Psoas muscle (tissue), 8 donors: ENCODE measurements around the gene PAF1. TPM values are rescaled to one million over a fixed set of nuclear protein-coding genes. Genes with fewer than 3 reads are reported as not detected.
A peak's percentile ranks its signal among the peaks of the same experiment; 100 is the strongest.

Experiments
- ATAC-seq, 4 donors: fragments of 200-7000 bp; cut with Tn5 transposase; one replicate each; pipeline ENCODE4 v1.9.1; 2020; ENCODE audit warnings: moderate library complexity in 3 of 4, mild to moderate bottlenecking in 2 of 4
- DNase-seq, 2 donors: peaks; one replicate each; pipeline ENCODE4 v3.0.0-alpha.2; 2020
- H3K27ac ChIP-seq: fragments of 200-600 bp; one replicate; pipeline ENCODE4 v1.8.0; 2022
- H3K27me3 ChIP-seq, 3 donors: fragments of 200-600 bp in 1 of 3; one replicate each; pipeline versions ENCODE4 v1.6.1 to v1.8.0; 2013 to 2022; ENCODE audit warnings: low read length in 2 of 3, mild to moderate bottlenecking in 2 of 3, moderate library complexity in 1 of 3; ENCODE audit not compliant: insufficient read depth in 3 of 3
- H3K36me3 ChIP-seq, 2 donors: fragments of 200-600 bp in 1 of 2; one replicate each; pipeline versions ENCODE4 v1.6.1 to v1.8.0; 2013 to 2022; ENCODE audit warnings: low read depth in 1 of 2, mild to moderate bottlenecking in 1 of 2, moderate library complexity in 1 of 2; ENCODE audit not compliant: insufficient read depth in 1 of 2
- H3K4me1 ChIP-seq: fragments of 200-600 bp; one replicate; pipeline ENCODE4 v1.8.0; 2022
- H3K4me3 ChIP-seq: fragments of 200-600 bp; one replicate; pipeline ENCODE4 v1.8.0; 2022; ENCODE audit warnings: mild to moderate bottlenecking
- H3K9me3 ChIP-seq: fragments of 200-600 bp; one replicate; pipeline ENCODE4 v1.8.0; 2022
- CTCF ChIP-seq: fragments of 200-600 bp; IDR thresholded peaks from one replicate; pipeline ENCODE4 v1.8.0; 2022; ENCODE audit warnings: antibody characterized with exemption
- WGBS, 3 donors: extraction: QIAGEN DNeasy Blood & Tissue Kit; methylation state at CpG; one replicate each; pipeline versions ENCODE4 v1.1.6 to v1.1.7; 2013; 5-methylcytosine and 5-hydroxymethylcytosine counted together
- intact Hi-C, 2 donors: fragments of 100-400 bp; cut with DNase I; formaldehyde crosslinking; loops; one replicate each; pipeline versions ENCODE4 v1.11.0 to v1.14.2; 2022
- polyA plus RNA-seq, 3 donors: library from polyadenylated mRNA; stranded (reverse); fragments of 200-250 nt; gene quantifications; one replicate each; pipeline ENCODE4 v1.2.3, GENCODE V29; 2013
- total RNA-seq, 4 donors: library from RNA; stranded (reverse); fragmentation: NEBNext Ultra II Directional in 2 of 4; extraction: Animal tissue kit (Norgen Biotek cat#: 25700) in 2 of 4; gene quantifications; one replicate each; pipeline versions ENCODE4 v1.2.1 to v1.2.4, GENCODE V29; 2021 to 2023
- donor health status: healthy with polysubstance abuse.
- donor health status: DM: no; HTN: no; CAD: no; lungs with moderate emphysema.
- donor health status: Bipolar disorder and iron deficiency.
- donor health status: healthy.
- donor health status: DM: yes; HTN: yes; CAD: no.
- donor health status: DM: no; HTN: no; CAD: no.
- donor health status: DM: no; HTN: no; CAD: no.
- donor health status: DM: yes; HTN: yes; CAD: no.

PAF1 gene
- total and polyA plus RNA-seq, 7 donors = 33.7 to 58.0 (median 35.1) TPM

DNA sequence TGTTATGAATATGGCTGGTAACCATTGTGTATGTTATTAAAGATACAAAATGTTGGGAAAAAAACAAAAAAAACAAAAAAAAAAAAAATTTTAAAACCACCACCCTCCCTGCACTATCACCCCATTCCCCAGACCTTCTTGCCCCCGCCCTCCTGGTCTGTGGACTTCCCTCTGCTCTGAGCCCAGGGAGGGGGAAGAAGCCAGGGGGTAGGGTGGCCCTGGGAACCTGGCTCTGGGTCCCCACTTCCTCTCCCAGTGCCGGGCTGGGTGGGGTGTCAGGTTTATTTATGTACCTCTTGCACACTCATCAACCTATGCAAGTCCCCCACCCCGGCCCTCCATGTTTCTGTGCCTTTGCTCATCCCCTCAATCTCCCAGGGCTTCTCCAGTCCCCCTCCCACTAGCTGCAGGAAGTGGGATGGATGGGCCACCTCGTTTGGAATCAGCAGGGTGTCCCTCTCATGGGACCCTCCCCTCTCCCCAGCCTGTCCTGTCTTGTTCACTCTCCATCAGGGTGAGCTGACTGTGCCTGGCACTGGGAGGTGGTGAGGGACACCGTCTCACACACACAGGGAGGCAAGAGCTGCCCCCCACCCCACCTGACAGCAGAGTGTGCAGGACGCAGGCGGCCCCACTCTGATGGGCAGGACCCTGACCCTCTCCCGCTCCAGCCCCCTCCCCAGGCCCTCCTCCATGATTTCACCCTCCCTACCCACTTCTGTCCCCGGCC, 5.9 kb downstream of the PAF1 start:
- no peak for DNase-seq
- no peak for TF ChIP-seq CTCF
- Histone ChIP-seq H3K9me3 (no peaks in the 10 kb centered on the region), H3K27me3 (no peaks in the 10 kb centered on the region), H3K27ac (no peak overlapping the region), H3K4me3 (no peak overlapping the region), H3K36me3 (peaks cover 14 to 100% of the 10 kb centered on the region in 2 donors), H3K4me1 (peaks cover 2% of the 10 kb centered on the region)
- intact Hi-C loops = loop anchor here in 1 of 2 donors (5.0 kb wide), 1 partner anchor 32 kb away; no protein-coding TSS in a partner anchor
- 65% methylated on average over 9 of the region's 9 CpGs for WGBS, 3 donors
- ATAC-seq = peak in 2 of 4 donors; percentile 11 to 27

DNA sequence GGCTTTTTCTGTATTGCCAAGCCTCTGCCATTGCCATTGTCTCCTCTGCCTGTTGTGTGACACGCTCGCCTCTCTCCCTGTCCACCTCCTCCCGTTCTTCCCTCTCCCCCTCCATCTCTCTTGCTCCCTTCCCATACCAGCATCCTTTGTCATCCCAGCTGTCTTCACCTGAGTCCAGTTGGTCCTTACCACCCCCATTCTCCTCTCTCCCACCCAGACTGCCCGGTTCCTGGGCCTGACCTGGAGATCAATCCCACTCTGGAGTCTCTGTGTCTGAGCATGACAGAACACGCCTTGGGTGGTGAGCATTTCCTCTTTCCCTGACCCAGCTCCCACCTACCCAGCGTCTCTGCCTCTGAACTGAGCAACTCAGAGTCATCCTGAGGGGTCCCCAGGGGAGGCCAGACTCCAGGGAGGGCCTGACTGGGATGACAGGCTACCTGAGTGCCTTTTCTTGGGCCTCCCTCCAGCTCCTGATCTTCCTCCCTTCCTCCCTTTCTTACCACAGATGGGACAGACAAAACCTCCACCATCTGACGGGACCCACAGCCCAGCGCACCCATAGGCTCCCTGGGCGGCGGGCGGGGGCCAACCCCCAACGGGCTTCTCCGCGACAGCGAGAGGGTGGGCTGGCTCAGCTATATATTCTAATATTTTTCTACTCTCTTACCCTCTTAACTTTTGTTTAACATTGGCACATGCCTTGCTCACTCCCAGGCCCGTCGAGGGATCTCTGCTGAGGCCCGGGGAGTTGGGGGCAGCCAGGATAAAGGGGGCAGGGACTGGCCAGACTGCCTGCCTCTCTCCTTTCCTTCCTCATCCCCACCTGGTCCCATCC, 7.7 kb downstream of the PAF1 start:
- no peak for TF ChIP-seq CTCF
- no peak for ATAC-seq
- intact Hi-C loops = loop anchor here in 1 of 2 donors (5.0 kb wide), 1 partner anchor 34 kb away; no protein-coding TSS in a partner anchor
- Histone ChIP-seq H3K4me1 (no peaks in the 10 kb centered on the region), H3K36me3 (peaks cover 20 to 100% of the 10 kb centered on the region in 2 donors), H3K9me3 (no peaks in the 10 kb centered on the region), H3K27ac (no peak overlapping the region), H3K4me3 (no peak overlapping the region), H3K27me3 (no peaks in the 10 kb centered on the region)
- peak in 1 of 2 donors; percentile 30 for DNase-seq
- 87 to 92% (median 88%) methylated on average over 18 of the region's 18 CpGs for WGBS, 3 donors

DNA sequence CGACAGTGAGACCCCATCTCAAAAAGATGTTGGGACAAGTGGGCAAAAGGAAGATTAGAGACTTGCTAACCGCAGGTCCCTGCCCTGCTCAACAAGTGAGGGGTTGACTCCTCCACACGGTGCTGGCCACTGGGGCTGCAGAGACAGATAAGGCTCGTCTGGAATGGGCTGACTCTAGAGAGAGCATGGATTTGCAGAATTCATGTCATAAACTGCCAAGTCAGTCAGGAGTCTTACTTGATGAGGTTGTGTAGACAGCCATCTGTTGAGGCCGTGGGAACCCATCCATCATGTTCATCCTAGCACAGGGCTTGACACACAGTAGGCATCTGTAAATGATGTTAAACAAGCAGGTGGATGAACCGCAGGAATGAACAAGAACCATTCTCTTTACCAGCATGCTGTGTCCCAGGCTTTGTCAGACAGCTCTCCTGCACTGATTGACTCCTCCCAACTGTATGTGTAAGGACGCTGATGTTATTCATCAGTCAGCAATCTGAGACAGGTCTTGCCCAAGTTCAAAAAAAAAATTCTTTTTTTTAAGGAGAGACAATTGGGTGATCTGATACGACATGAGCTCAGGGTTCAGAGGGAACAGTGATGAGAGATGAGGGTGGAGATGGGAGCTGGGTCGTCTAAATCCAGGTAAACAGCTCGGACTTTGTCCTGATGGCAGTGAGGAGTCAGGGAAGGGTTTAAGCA, 8.8 kb downstream of the PAF1 start:
- ATAC-seq = peak in 1 of 4 donors; percentile 10
- Histone ChIP-seq H3K36me3 (peaks cover 22 to 100% of the 10 kb centered on the region in 2 donors), H3K4me3 (no peak overlapping the region), H3K27ac (no peak overlapping the region), H3K27me3 (no peaks in the 10 kb centered on the region), H3K4me1 (no peaks in the 10 kb centered on the region), H3K9me3 (no peaks in the 10 kb centered on the region)
- no peak for DNase-seq
- 71 to 84% (median 73%) methylated on average over 10 of the region's 10 CpGs for WGBS, 3 donors
- no peak for TF ChIP-seq CTCF
- intact Hi-C loops = loop anchor here in 1 of 2 donors (5.0 kb wide), 1 partner anchor 35 kb away; no protein-coding TSS in a partner anchor

GRCh38 chr19:39380521-39381502, 10.1 kb downstream of the PAF1 start:
- no peaks in the 10 kb centered on the region for H3K9me3 ChIP-seq
- H3K27ac ChIP-seq = no peak overlapping the region
- WGBS, 3 donors = 83 to 88% (median 86%) methylated on average over 11 to 17 of the region's 17 CpGs
- intact Hi-C loops = loop anchor here in 1 of 2 donors (5.0 kb wide), 1 partner anchor 36 kb away; no protein-coding TSS in a partner anchor
- no peaks in the 10 kb centered on the region for H3K4me1 ChIP-seq
- DNase-seq = no peak
- no peak for TF ChIP-seq CTCF
- ATAC-seq = no peak
- H3K36me3 ChIP-seq = peaks cover 30 to 100% of the 10 kb centered on the region in 2 donors
- H3K27me3 ChIP-seq = no peaks in the 10 kb centered on the region
- H3K4me3 ChIP-seq = no peak overlapping the region
